WTC11 (cell line): ENCODE measurements around the gene CEMIP. TPM values are rescaled to one million over a fixed set of nuclear protein-coding genes. Genes with fewer than 3 reads are reported as not detected.

Source experiments
- ATAC-seq: fragments of 200-7000 bp; cut with Tn5 transposase; 2 replicates; pipeline ENCODE4 v1.10.0; 2021; ENCODE audit warnings: mild to moderate bottlenecking, moderate library complexity
- CTCF ChIA-PET: fragments of 300-600 bp; sonication (Branson Sonifier 250); formaldehyde crosslinking; loops from one replicate; lab custom pipeline; 2021; ENCODE audit warnings: antibody characterized with exemption; lab: Charles Lee
- POLR2A ChIA-PET: fragments of 350-600 bp; sonication (Branson Sonifier 250); formaldehyde crosslinking; loops from one replicate; lab custom pipeline; 2021; ENCODE audit warnings: antibody characterized with exemption; lab: Charles Lee
- DNase-seq: peaks from one replicate; pipeline ENCODE4 v3.0.0; 2021; ENCODE audit warnings: low spot score
- H3K27ac Mint-ChIP-seq: 2 replicates; pipeline ENCODE4 v1.8.0; 2021; ENCODE audit warnings: mixed read lengths
- H3K27me3 Mint-ChIP-seq: 2 replicates; pipeline ENCODE4 v1.8.0; 2021; ENCODE audit warnings: low read depth, mild to moderate bottlenecking, moderate library complexity, mixed read lengths
- H3K36me3 Mint-ChIP-seq: 2 replicates; pipeline ENCODE4 v1.8.0; 2021; ENCODE audit warnings: mixed read lengths
- H3K4me1 Mint-ChIP-seq: 2 replicates; pipeline ENCODE4 v1.8.0; 2022; ENCODE audit warnings: mixed read lengths
- H3K4me3 Mint-ChIP-seq: 2 replicates; pipeline ENCODE4 v1.8.0; 2021; ENCODE audit warnings: mild to moderate bottlenecking, moderate library complexity, mixed read lengths
- H3K9me3 Mint-ChIP-seq: 2 replicates; pipeline ENCODE4 v1.8.0; 2021; ENCODE audit warnings: mixed read lengths
- AFF4 ChIP-seq: sonication (generic); formaldehyde crosslinking; IDR thresholded peaks from 2 replicates; pipeline ENCODE4 v1.8.1; 2023; ENCODE audit warnings: mild to moderate bottlenecking, missing genetic modification reagents, borderline replicate concordance
- ATF1 ChIP-seq: sonication (generic); formaldehyde crosslinking; IDR thresholded peaks from 2 replicates; pipeline ENCODE4 v1.8.1; 2023; ENCODE audit warnings: mild to moderate bottlenecking, moderate library complexity, missing genetic modification reagents
- ATF3 ChIP-seq: sonication (generic); formaldehyde crosslinking; conservative IDR thresholded peaks from 2 replicates; pipeline ENCODE4 v1.8.1; 2022; ENCODE audit warnings: mild to moderate bottlenecking, missing genetic modification reagents
- CBFB ChIP-seq: sonication (generic); formaldehyde crosslinking; IDR thresholded peaks from 2 replicates; pipeline ENCODE4 v1.8.1; 2022; ENCODE audit warnings: mild to moderate bottlenecking, low read depth, missing genetic modification reagents
- CREM ChIP-seq: sonication (generic); formaldehyde crosslinking; IDR thresholded peaks from 2 replicates; pipeline ENCODE4 v1.8.1; 2022; ENCODE audit warnings: mild to moderate bottlenecking, missing genetic modification reagents, moderate library complexity
- ETV6 ChIP-seq: sonication (generic); formaldehyde crosslinking; IDR thresholded peaks from 2 replicates; pipeline ENCODE4 v1.8.1; 2022; ENCODE audit warnings: mild to moderate bottlenecking, missing genetic modification reagents
- NR1H2 ChIP-seq: sonication (generic); formaldehyde crosslinking; IDR thresholded peaks from 2 replicates; pipeline ENCODE4 v1.9.0; 2021; ENCODE audit warnings: mild to moderate bottlenecking, moderate library complexity, missing genetic modification reagents
- SOX15 ChIP-seq: fragments of 250-450 bp; sonication (Bioruptor Pico); IDR thresholded peaks from 2 replicates; pipeline ENCODE4 v1.9.0; 2021; ENCODE audit warnings: mild to moderate bottlenecking
- TEAD4 ChIP-seq: sonication (generic); formaldehyde crosslinking; IDR thresholded peaks from 2 replicates; pipeline ENCODE4 v1.8.0; 2022; ENCODE audit warnings: mild to moderate bottlenecking, missing genetic modification reagents
- USF2 ChIP-seq: sonication (generic); formaldehyde crosslinking; IDR thresholded peaks from 2 replicates; pipeline ENCODE4 v1.8.1; 2023; ENCODE audit warnings: mild to moderate bottlenecking, missing genetic modification reagents, moderate library complexity
- ZBTB21 ChIP-seq: sonication (generic); formaldehyde crosslinking; IDR thresholded peaks from 2 replicates; pipeline ENCODE4 v1.8.1; 2023; ENCODE audit warnings: mild to moderate bottlenecking, missing genetic modification reagents, borderline replicate concordance
- ZBTB43 ChIP-seq: sonication (generic); formaldehyde crosslinking; IDR thresholded peaks from 2 replicates; pipeline ENCODE4 v1.8.1; 2023; ENCODE audit warnings: mild to moderate bottlenecking, missing genetic modification reagents
- ZNF232 ChIP-seq: sonication (generic); formaldehyde crosslinking; IDR thresholded peaks from 2 replicates; pipeline ENCODE4 v1.8.0; 2022; ENCODE audit warnings: mild to moderate bottlenecking, missing genetic modification reagents
- ZNF281 ChIP-seq: sonication (generic); formaldehyde crosslinking; IDR thresholded peaks from 2 replicates; pipeline ENCODE4 v1.8.0; 2023; ENCODE audit warnings: mild to moderate bottlenecking, missing genetic modification reagents
- total RNA-seq: library from RNA; stranded (reverse); gene quantifications from 3 replicates; pipeline ENCODE4 v1.2.3, GENCODE V29; 2021

Gene CEMIP
- total RNA-seq, 1 experiment from 2014 or later, result 0.87 TPM

- ATAC-seq, result no peak
- DNase-seq, result no peak
- peaks cover 6% of the 10 kb centered on the region; the same call in 1 of the 2 replicates for H3K27me3 Mint-ChIP-seq
- H3K27ac Mint-ChIP-seq, result no peak overlapping the region
- H3K36me3 Mint-ChIP-seq, result no peaks in the 10 kb centered on the region
- peaks cover 22% of the 10 kb centered on the region for H3K9me3 Mint-ChIP-seq
- ChIA-PET CTCF (no interaction called here), POLR2A (no interaction called here)
- peaks cover 32% of the 10 kb centered on the region for H3K4me1 Mint-ChIP-seq
- no peak overlapping the region for H3K4me3 Mint-ChIP-seq
- TF ChIP-seq CREM (CRISPR knock-in tag) (no peak), NR1H2 (CRISPR knock-in tag) (no peak), ZBTB43 (no peak), ATF1 (CRISPR knock-in tag) (no peak), ZNF281 (CRISPR knock-in tag) (no peak), AFF4 (no peak), SOX15 (CRISPR knock-in tag) (no peak), ZNF232 (no peak), ATF3 (CRISPR knock-in tag) (no peak)
Measured at GRCh38 chr15:80820092-80820491, 40.9 kb downstream of the CEMIP start.

- no peak overlapping the region for H3K4me3 Mint-ChIP-seq
- TF ChIP-seq ZBTB21 (CRISPR knock-in tag) (no peak), ZNF281 (CRISPR knock-in tag) (no peak), USF2 (CRISPR knock-in tag) (no peak), TEAD4 (no peak), NR1H2 (CRISPR knock-in tag) (no peak), ETV6 (CRISPR knock-in tag) (no peak), CBFB (CRISPR knock-in tag) (no peak)
- H3K27me3 Mint-ChIP-seq, result peaks cover 6% of the 10 kb centered on the region; the same call in 1 of the 2 replicates
- peaks cover 22% of the 10 kb centered on the region for H3K9me3 Mint-ChIP-seq
- H3K36me3 Mint-ChIP-seq, result no peaks in the 10 kb centered on the region
- ATAC-seq (no peak), DNase-seq (no peak)
- CTCF ChIA-PET, result interaction anchor here (1.0 to 1.8 kb wide), 3 partner anchors 9 to 34 kb away, joined by 3 to 5 read pairs (median 4); no protein-coding TSS in a partner anchor
- peaks cover 25% of the 10 kb centered on the region for H3K4me1 Mint-ChIP-seq
- POLR2A ChIA-PET, result no interaction called here
- H3K27ac Mint-ChIP-seq, result no peak overlapping the region
Measured at GRCh38 chr15:80822256-80822655, 43.1 kb downstream of the CEMIP start.
